Stimulated activated CD4-positive, alpha-beta T cell treated with anti-CD3 and anti-CD28 coated beads, Interleukin-1b, Interleukin-23, amount 100 ng/mL, for 4 hours (primary cell): ENCODE results near the gene SHMT2.

Source experiments
- DNase-seq, 2 donors: peaks; one replicate each; pipeline ENCODE4 v3.0.0-alpha.2; 2020; ENCODE audit warnings: low read depth in 2 of 2

SHMT2 gene

GRCh38 chr12:57215065-57215464, 14.4 kb upstream of the SHMT2 start:
- no peak for DNase-seq

GRCh38 chr12:57215668-57216013, 13.9 kb upstream of the SHMT2 start:
- DNase-seq, result no peak

GRCh38 chr12:57216014-57216911, 13.2 kb upstream of the SHMT2 start, which contains the start of gene NXPH4:
NXPH4 (plus strand) TSS chr12:57216794; CDS start chr12:57216970, 176 bp downstream.
- peak; percentile 58 to 71 for DNase-seq

GRCh38 chr12:57216921-57217879, 12.3 kb upstream of the SHMT2 start:
- no peak for DNase-seq

- DNase-seq, result no peak
Measured at GRCh38 chr12:57218030-57218853, 11.3 kb upstream of the SHMT2 start.

GRCh38 chr12:57219205-57219992, 10.1 kb upstream of the SHMT2 start:
- DNase-seq, result no peak

- no peak for DNase-seq
Measured at GRCh38 chr12:57219993-57220754, 9.3 kb upstream of the SHMT2 start.

- DNase-seq, result no peak
Measured at GRCh38 chr12:57220770-57221168, 8.7 kb upstream of the SHMT2 start.

- DNase-seq, result no peak
Measured at GRCh38 chr12:57221169-57221917, 8.2 kb upstream of the SHMT2 start.

GRCh38 chr12:57222286-57223190, 7.0 kb upstream of the SHMT2 start:
- DNase-seq, result no peak

GRCh38 chr12:57223191-57224165, 6.0 kb upstream of the SHMT2 start:
- no peak for DNase-seq

- no peak for DNase-seq
Measured at GRCh38 chr12:57224278-57224972, 5.1 kb upstream of the SHMT2 start.

GRCh38 chr12:57224973-57225679, 4.4 kb upstream of the SHMT2 start:
- DNase-seq, result peak in 1 of 2 donors; percentile 51

- DNase-seq, result no peak
Measured at GRCh38 chr12:57225680-57226210, 3.8 kb upstream of the SHMT2 start.

- no peak for DNase-seq
Measured at GRCh38 chr12:57226588-57227314, 2.8 kb upstream of the SHMT2 start.
